GM23338 (cell line): ENCODE data around the gene AGPAT4. TPM values are rescaled to one million over a fixed set of nuclear protein-coding genes. Genes with fewer than 3 reads are reported as not detected.

Experiments used
- ATAC-seq: fragments of 200-7000 bp; cut with Tn5 transposase; 3 replicates; pipeline ENCODE4 v1.9.1; 2020
- DNase-seq: peaks from one replicate; pipeline ENCODE4 v3.0.0-alpha.2; 2015; ENCODE audit warnings: low spot score
- H2AFZ ChIP-seq: fragments of 200-600 bp; sonication (generic); 2 replicates; pipeline ENCODE4 v1.8.0; 2016; ENCODE audit warnings: antibody characterized with exemption, mild to moderate bottlenecking, moderate library complexity
- H3F3A ChIP-seq: fragments of 200-600 bp; sonication (generic); replicated peaks from 2 replicates; pipeline ENCODE4 v1.8.0; 2017; ENCODE audit warnings: antibody characterized with exemption, mixed run types, low read depth
- H3K27ac ChIP-seq: fragments of 200-600 bp; sonication (generic); 2 replicates; pipeline ENCODE4 v1.6.1; 2016; ENCODE audit warnings: low read depth
- H3K27me3 ChIP-seq: fragments of 200-600 bp; sonication (generic); 2 replicates; pipeline ENCODE4 v1.8.0; 2016; ENCODE audit warnings: mild to moderate bottlenecking, mixed run types, moderate library complexity; ENCODE audit not compliant: insufficient read depth
- H3K36me3 ChIP-seq: fragments of 200-600 bp; sonication (generic); 2 replicates; pipeline ENCODE4 v1.8.0; 2016; ENCODE audit warnings: mild to moderate bottlenecking; ENCODE audit not compliant: insufficient read depth
- H3K4me1 ChIP-seq: fragments of 200-600 bp; sonication (generic); 2 replicates; pipeline ENCODE4 v1.8.0; 2016; ENCODE audit warnings: mild to moderate bottlenecking, moderate library complexity; ENCODE audit not compliant: insufficient read depth
- H3K4me2 ChIP-seq: fragments of 200-600 bp; sonication (generic); 2 replicates; pipeline ENCODE4 v1.7.1; 2017; ENCODE audit warnings: mixed run types
- H3K4me3 ChIP-seq: fragments of 200-600 bp; sonication (generic); 2 replicates; pipeline ENCODE4 v1.6.1; 2016; ENCODE audit warnings: mixed run types
- H3K79me2 ChIP-seq: fragments of 200-600 bp; sonication (generic); replicated peaks from 2 replicates; pipeline ENCODE4 v1.8.0; 2017; ENCODE audit warnings: mild to moderate bottlenecking; ENCODE audit not compliant: insufficient read depth
- H3K9me2 ChIP-seq: fragments of 200-600 bp; sonication (generic); 2 replicates; pipeline ENCODE4 v1.8.0; 2017; ENCODE audit not compliant: insufficient read depth
- H4K20me1 ChIP-seq: fragments of 200-600 bp; sonication (generic); replicated peaks from 2 replicates; pipeline ENCODE4 v1.8.0; 2017; ENCODE audit warnings: mild to moderate bottlenecking; ENCODE audit not compliant: insufficient read depth
- H3K27ac Mint-ChIP-seq: 2 replicates; pipeline ENCODE4 v1.8.0; 2020; ENCODE audit warnings: inconsistent platforms, mild to moderate bottlenecking, moderate library complexity, mixed read lengths
- H3K27me3 Mint-ChIP-seq: 3 replicates; pipeline ENCODE4 v1.8.0; 2022; ENCODE audit warnings: low read depth, mild to moderate bottlenecking, moderate library complexity, mixed read lengths, inconsistent platforms; ENCODE audit not compliant: insufficient read depth, poor library complexity
- H3K36me3 Mint-ChIP-seq: 3 replicates; pipeline ENCODE4 v1.8.0; 2021; ENCODE audit warnings: low read depth, mild to moderate bottlenecking, inconsistent platforms, moderate library complexity, mixed read lengths
- H3K4me1 Mint-ChIP-seq: 3 replicates; pipeline ENCODE4 v1.8.0; 2020; ENCODE audit warnings: mild to moderate bottlenecking, inconsistent platforms, mixed read lengths
- H3K4me3 Mint-ChIP-seq: 3 replicates; pipeline ENCODE4 v1.8.0; 2021; ENCODE audit warnings: moderate library complexity, mild to moderate bottlenecking, inconsistent platforms, mixed read lengths
- H3K9me3 Mint-ChIP-seq: 3 replicates; pipeline ENCODE4 v1.8.0; 2020; ENCODE audit warnings: moderate library complexity, mild to moderate bottlenecking, inconsistent platforms, mixed read lengths
- EZH2phosphoT487 ChIP-seq: fragments of 200-600 bp; sonication (generic); IDR thresholded peaks from one replicate; pipeline ENCODE4 v1.8.1; 2018; ENCODE audit warnings: antibody characterized with exemption; ENCODE audit not compliant: unreplicated experiment
- JUNB ChIP-seq: IDR thresholded peaks from one replicate; pipeline ENCODE4 v1.6.1; 2016; ENCODE audit warnings: antibody characterized with exemption; ENCODE audit not compliant: unreplicated experiment
- NANOG ChIP-seq: IDR thresholded peaks from 2 replicates; pipeline ENCODE4 v1.6.1; 2016; ENCODE audit warnings: antibody characterized with exemption, borderline replicate concordance
- POLR2AphosphoS5 ChIP-seq: IDR thresholded peaks from 2 replicates; pipeline ENCODE4 v1.6.1; 2016; ENCODE audit warnings: antibody characterized with exemption, low read depth
- STAT1 ChIP-seq: IDR thresholded peaks from one replicate; pipeline ENCODE4 v1.6.1; 2016; ENCODE audit warnings: antibody characterized with exemption; ENCODE audit not compliant: unreplicated experiment
- polyA plus RNA-seq: library from polyadenylated mRNA; unstranded; fragments of >200 nt; fragmentation: Nextera tagmentation; extraction: Ambion mirVana; gene quantifications from 2 replicates; pipeline ENCODE4 v1.2.1, GENCODE V29; 2016
- total RNA-seq: library from RNA; depleted of rRNA; stranded (reverse); fragments of >200 nt; shearing (Covaris generic); gene quantifications from 2 replicates; pipeline ENCODE4 v1.2.3, GENCODE V29; 2014
- TF ChIP-seq, protein P1 (sequence below): IDR thresholded peaks from one replicate; pipeline ENCODE4 v1.6.1; 2018; ENCODE audit warnings: antibody characterized with exemption; ENCODE audit not compliant: unreplicated experiment
- TF ChIP-seq, protein P2 (sequence below): fragments of 250-450 bp; sonication (Bioruptor Pico); IDR thresholded peaks from 2 replicates; pipeline ENCODE4 v1.5.0; 2020; ENCODE audit warnings: mild to moderate bottlenecking, moderate library complexity
- TF ChIP-seq, protein P3 (sequence below), 2 experiments: fragments of 200-600 bp in 1 of 2; sonication (generic) in 1 of 2; conservative IDR thresholded peaks; 2 replicates each; pipeline versions ENCODE4 v1.5.1 to v1.6.1; 2016 to 2017; ENCODE audit warnings: antibody characterized with exemption in 2 of 2, low read depth in 2 of 2, mild to moderate bottlenecking in 2 of 2, moderate library complexity in 1 of 2

The AGPAT4 gene
- total and polyA plus RNA-seq, 2 experiments from 2014 or later, result 8.9 to 19.3 TPM

DNA sequence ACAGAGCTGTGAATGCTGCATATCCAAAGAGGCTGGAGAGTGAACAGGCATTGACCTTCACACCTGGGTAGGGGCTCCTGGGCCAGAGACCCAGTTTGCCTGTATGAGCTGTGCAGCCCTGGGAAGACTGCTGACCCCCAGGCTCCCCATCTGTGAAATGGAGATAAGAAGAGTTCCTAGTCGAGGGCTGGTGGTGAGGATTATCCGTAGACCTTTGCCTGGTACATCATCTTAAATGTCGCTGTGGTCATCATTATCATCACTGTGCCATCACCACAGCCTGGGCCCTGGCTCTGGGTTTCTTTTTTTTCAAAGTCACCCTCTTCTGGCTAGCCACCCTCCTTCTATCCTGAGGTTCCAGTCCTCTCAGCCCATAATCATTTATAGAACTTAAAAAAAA lies 12.0 kb downstream of the AGPAT4 start:
- H3K4me3 ChIP-seq, result no peak overlapping the region
- peaks cover 75% of the 10 kb centered on the region for H3K79me2 ChIP-seq
- H3K4me2 ChIP-seq, result no peak overlapping the region
- H3K36me3 ChIP-seq, result no peaks in the 10 kb centered on the region
- Mint-ChIP-seq H3K4me1 (peaks cover 29% of the 10 kb centered on the region), H3K9me3 (no peaks in the 10 kb centered on the region), H3K4me3 (no peak overlapping the region), H3K27me3 (peaks cover 7% of the 10 kb centered on the region), H3K27ac (peak overlapping the region; percentile 61), H3K36me3 (peaks cover 37% of the 10 kb centered on the region)
- H3K27me3 ChIP-seq, result no peaks in the 10 kb centered on the region
- no peak overlapping the region for H3K27ac ChIP-seq
- TF ChIP-seq POLR2AphosphoS5 (no peak), EZH2phosphoT487 (no peak), NANOG (no peak), STAT1 (no peak), JUNB (no peak)
- TF ChIP-seq, protein P1, sequence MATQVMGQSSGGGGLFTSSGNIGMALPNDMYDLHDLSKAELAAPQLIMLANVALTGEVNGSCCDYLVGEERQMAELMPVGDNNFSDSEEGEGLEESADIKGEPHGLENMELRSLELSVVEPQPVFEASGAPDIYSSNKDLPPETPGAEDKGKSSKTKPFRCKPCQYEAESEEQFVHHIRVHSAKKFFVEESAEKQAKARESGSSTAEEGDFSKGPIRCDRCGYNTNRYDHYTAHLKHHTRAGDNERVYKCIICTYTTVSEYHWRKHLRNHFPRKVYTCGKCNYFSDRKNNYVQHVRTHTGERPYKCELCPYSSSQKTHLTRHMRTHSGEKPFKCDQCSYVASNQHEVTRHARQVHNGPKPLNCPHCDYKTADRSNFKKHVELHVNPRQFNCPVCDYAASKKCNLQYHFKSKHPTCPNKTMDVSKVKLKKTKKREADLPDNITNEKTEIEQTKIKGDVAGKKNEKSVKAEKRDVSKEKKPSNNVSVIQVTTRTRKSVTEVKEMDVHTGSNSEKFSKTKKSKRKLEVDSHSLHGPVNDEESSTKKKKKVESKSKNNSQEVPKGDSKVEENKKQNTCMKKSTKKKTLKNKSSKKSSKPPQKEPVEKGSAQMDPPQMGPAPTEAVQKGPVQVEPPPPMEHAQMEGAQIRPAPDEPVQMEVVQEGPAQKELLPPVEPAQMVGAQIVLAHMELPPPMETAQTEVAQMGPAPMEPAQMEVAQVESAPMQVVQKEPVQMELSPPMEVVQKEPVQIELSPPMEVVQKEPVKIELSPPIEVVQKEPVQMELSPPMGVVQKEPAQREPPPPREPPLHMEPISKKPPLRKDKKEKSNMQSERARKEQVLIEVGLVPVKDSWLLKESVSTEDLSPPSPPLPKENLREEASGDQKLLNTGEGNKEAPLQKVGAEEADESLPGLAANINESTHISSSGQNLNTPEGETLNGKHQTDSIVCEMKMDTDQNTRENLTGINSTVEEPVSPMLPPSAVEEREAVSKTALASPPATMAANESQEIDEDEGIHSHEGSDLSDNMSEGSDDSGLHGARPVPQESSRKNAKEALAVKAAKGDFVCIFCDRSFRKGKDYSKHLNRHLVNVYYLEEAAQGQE, result no peak
- TF ChIP-seq, protein P2, sequence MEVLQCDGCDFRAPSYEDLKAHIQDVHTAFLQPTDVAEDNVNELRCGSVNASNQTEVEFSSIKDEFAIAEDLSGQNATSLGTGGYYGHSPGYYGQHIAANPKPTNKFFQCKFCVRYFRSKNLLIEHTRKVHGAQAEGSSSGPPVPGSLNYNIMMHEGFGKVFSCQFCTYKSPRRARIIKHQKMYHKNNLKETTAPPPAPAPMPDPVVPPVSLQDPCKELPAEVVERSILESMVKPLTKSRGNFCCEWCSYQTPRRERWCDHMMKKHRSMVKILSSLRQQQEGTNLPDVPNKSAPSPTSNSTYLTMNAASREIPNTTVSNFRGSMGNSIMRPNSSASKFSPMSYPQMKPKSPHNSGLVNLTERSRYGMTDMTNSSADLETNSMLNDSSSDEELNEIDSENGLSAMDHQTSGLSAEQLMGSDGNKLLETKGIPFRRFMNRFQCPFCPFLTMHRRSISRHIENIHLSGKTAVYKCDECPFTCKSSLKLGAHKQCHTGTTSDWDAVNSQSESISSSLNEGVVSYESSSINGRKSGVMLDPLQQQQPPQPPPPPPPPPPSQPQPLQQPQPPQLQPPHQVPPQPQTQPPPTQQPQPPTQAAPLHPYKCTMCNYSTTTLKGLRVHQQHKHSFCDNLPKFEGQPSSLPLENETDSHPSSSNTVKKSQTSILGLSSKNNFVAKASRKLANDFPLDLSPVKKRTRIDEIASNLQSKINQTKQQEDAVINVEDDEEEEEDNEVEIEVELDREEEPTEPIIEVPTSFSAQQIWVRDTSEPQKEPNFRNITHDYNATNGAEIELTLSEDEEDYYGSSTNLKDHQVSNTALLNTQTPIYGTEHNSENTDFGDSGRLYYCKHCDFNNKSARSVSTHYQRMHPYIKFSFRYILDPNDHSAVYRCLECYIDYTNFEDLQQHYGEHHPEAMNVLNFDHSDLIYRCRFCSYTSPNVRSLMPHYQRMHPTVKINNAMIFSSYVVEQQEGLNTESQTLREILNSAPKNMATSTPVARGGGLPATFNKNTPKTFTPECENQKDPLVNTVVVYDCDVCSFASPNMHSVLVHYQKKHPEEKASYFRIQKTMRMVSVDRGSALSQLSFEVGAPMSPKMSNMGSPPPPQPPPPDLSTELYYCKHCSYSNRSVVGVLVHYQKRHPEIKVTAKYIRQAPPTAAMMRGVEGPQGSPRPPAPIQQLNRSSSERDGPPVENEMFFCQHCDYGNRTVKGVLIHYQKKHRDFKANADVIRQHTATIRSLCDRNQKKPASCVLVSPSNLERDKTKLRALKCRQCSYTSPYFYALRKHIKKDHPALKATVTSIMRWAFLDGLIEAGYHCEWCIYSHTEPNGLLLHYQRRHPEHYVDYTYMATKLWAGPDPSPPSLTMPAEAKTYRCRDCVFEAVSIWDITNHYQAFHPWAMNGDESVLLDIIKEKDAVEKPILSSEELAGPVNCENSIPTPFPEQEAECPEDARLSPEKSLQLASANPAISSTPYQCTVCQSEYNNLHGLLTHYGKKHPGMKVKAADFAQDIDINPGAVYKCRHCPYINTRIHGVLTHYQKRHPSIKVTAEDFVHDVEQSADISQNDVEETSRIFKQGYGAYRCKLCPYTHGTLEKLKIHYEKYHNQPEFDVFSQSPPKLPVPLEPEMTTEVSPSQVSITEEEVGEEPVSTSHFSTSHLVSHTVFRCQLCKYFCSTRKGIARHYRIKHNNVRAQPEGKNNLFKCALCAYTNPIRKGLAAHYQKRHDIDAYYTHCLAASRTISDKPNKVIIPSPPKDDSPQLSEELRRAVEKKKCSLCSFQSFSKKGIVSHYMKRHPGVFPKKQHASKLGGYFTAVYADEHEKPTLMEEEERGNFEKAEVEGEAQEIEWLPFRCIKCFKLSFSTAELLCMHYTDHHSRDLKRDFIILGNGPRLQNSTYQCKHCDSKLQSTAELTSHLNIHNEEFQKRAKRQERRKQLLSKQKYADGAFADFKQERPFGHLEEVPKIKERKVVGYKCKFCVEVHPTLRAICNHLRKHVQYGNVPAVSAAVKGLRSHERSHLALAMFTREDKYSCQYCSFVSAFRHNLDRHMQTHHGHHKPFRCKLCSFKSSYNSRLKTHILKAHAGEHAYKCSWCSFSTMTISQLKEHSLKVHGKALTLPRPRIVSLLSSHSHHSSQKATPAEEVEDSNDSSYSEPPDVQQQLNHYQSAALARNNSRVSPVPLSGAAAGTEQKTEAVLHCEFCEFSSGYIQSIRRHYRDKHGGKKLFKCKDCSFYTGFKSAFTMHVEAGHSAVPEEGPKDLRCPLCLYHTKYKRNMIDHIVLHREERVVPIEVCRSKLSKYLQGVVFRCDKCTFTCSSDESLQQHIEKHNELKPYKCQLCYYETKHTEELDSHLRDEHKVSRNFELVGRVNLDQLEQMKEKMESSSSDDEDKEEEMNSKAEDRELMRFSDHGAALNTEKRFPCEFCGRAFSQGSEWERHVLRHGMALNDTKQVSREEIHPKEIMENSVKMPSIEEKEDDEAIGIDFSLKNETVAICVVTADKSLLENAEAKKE, result no peak
- TF ChIP-seq, protein P3, sequence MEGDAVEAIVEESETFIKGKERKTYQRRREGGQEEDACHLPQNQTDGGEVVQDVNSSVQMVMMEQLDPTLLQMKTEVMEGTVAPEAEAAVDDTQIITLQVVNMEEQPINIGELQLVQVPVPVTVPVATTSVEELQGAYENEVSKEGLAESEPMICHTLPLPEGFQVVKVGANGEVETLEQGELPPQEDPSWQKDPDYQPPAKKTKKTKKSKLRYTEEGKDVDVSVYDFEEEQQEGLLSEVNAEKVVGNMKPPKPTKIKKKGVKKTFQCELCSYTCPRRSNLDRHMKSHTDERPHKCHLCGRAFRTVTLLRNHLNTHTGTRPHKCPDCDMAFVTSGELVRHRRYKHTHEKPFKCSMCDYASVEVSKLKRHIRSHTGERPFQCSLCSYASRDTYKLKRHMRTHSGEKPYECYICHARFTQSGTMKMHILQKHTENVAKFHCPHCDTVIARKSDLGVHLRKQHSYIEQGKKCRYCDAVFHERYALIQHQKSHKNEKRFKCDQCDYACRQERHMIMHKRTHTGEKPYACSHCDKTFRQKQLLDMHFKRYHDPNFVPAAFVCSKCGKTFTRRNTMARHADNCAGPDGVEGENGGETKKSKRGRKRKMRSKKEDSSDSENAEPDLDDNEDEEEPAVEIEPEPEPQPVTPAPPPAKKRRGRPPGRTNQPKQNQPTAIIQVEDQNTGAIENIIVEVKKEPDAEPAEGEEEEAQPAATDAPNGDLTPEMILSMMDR (conservative IDR thresholded peaks at IDR 0.05; ENCODE audit: low read depth in 2 of 2), result no peak
- H2AFZ ChIP-seq, result no peak overlapping the region
- no peaks in the 10 kb centered on the region for H3F3A ChIP-seq
- ATAC-seq (no peak), DNase-seq (no peak)
- H4K20me1 ChIP-seq, result peaks cover 18% of the 10 kb centered on the region; the same call in 1 of the 2 replicates
- H3K4me1 ChIP-seq, result no peaks in the 10 kb centered on the region; the same call in 1 of the 2 replicates
- no peaks in the 10 kb centered on the region for H3K9me2 ChIP-seq
